Endothelial cell of umbilical vein (primary cell): ENCODE results near the gene UBE2E1. TPM values are rescaled to one million over a fixed set of nuclear protein-coding genes. Genes with fewer than 3 reads are reported as not detected.

Experiments
- BruUV-seq: library from RNA; stranded (reverse); fragments of 400-500 nt; replicated peaks from 2 replicates; lab custom pipeline; 2021; lab: Mats Ljungman, UMichigan
- CTCF ChIA-PET: fragments of 300-600, 350-600 bp; sonication (Branson Sonifier 250); formaldehyde crosslinking; loops from one replicate; lab custom pipeline; 2021; ENCODE audit warnings: antibody characterized with exemption, inconsistent platforms; lab: Charles Lee
- POLR2A ChIA-PET: fragments of 300-600, 350-600 bp; sonication (Branson Sonifier 250); formaldehyde crosslinking; loops from one replicate; lab custom pipeline; 2021; ENCODE audit warnings: antibody characterized with exemption, inconsistent platforms; lab: Charles Lee
- DNase-seq: peaks from one replicate; pipeline ENCODE4 v3.0.0-alpha.2; 2011; ENCODE audit warnings: low read depth, low spot score
- FAIRE-seq: peaks from 2 replicates; lab custom pipeline; 2011; peaks lifted over from hg19 to GRCh38; lab: Jason Lieb, UNC
- H2AFZ ChIP-seq: 2 replicates; pipeline ENCODE4 v1.6.0; 2012; ENCODE audit warnings: low read depth, low read length, control low read depth, inconsistent platforms
- H3K27ac ChIP-seq: 2 replicates; pipeline ENCODE4 v1.5.1; 2011; ENCODE audit warnings: low read depth, mild to moderate bottlenecking, control low read depth, low read length, moderate library complexity; ENCODE audit not compliant: insufficient read depth
- H3K27me3 ChIP-seq, 2 experiments: 2 replicates each; pipeline versions ENCODE4 v1.6.0 to v1.6.1; 2011; ENCODE audit warnings: low read length in 2 of 2, mixed read lengths in 1 of 2; ENCODE audit not compliant: control insufficient read depth in 2 of 2, insufficient read depth in 2 of 2
- H3K36me3 ChIP-seq, 2 experiments: 2 replicates in 1 of 2; 3 replicates in 1 of 2; pipeline ENCODE4 v1.5.1; 2011; ENCODE audit warnings: low read length in 2 of 2, mild to moderate bottlenecking in 1 of 2, moderate library complexity in 1 of 2; ENCODE audit not compliant: control insufficient read depth in 2 of 2, insufficient read depth in 2 of 2; ENCODE audit errors: extremely low read depth in 1 of 2
- H3K4me1 ChIP-seq: 3 replicates; pipeline ENCODE4 v1.5.1; 2011; ENCODE audit warnings: mild to moderate bottlenecking, low read length; ENCODE audit not compliant: control insufficient read depth, insufficient read depth; ENCODE audit errors: extremely low read depth
- H3K4me2 ChIP-seq: 2 replicates; pipeline ENCODE4 v1.6.1; 2011; ENCODE audit warnings: low read length, control low read depth, mixed read lengths; ENCODE audit not compliant: insufficient read depth
- H3K4me3 ChIP-seq, 3 experiments: fragments of 200-600 bp in 1 of 3; sonication (generic), shearing (Covaris generic) in 1 of 3; replicated peaks in 1 of 3; 2 replicates each; pipeline ENCODE4 v1.5.1; 2011 to 2016; ENCODE audit warnings: control low read depth in 3 of 3, low read length in 3 of 3, mild to moderate bottlenecking in 2 of 3, inconsistent platforms in 1 of 3, low read depth in 1 of 3, moderate library complexity in 1 of 3; ENCODE audit not compliant: insufficient read depth in 1 of 3
- H3K79me2 ChIP-seq: 2 replicates; pipeline ENCODE4 v1.6.0; 2012; ENCODE audit warnings: low read length, inconsistent platforms; ENCODE audit not compliant: control insufficient read depth, insufficient read depth
- H3K9ac ChIP-seq: replicated peaks from 2 replicates; pipeline ENCODE3; 2011; ENCODE audit warnings: low read length, control low read depth; ENCODE audit not compliant: insufficient read depth; ENCODE audit errors: extremely low read depth
- H3K9me1 ChIP-seq: replicated peaks from 3 replicates; pipeline ENCODE4 v1.6.0; 2011; ENCODE audit warnings: mild to moderate bottlenecking, low read length; ENCODE audit not compliant: control insufficient read depth, insufficient read depth; ENCODE audit errors: extremely low read depth
- H3K9me3 ChIP-seq: replicated peaks from 2 replicates; pipeline ENCODE4 v1.5.1; 2012; ENCODE audit warnings: low read length, inconsistent platforms; ENCODE audit not compliant: control insufficient read depth, insufficient read depth
- H4K20me1 ChIP-seq: replicated peaks from 2 replicates; pipeline ENCODE3; 2011; ENCODE audit warnings: mild to moderate bottlenecking, low read length; ENCODE audit not compliant: control insufficient read depth, insufficient read depth; ENCODE audit errors: extremely low read depth
- CTCF ChIP-seq, 2 donors: IDR thresholded peaks; 1 replicate in 1 of 2; 2 replicates in 1 of 2; pipeline ENCODE4 v1.5.1; 2011; ENCODE audit warnings: low read length in 2 of 2, mild to moderate bottlenecking in 2 of 2, moderate library complexity in 2 of 2, control low read depth in 1 of 2, inconsistent platforms in 1 of 2, low read depth in 1 of 2; ENCODE audit not compliant: insufficient read depth in 1 of 2; ENCODE audit errors: extremely low read depth in 1 of 2
- EZH2 ChIP-seq: IDR thresholded peaks from 2 replicates; pipeline ENCODE4 v1.6.1; 2012; ENCODE audit warnings: borderline replicate concordance, low read depth, mild to moderate bottlenecking, moderate library complexity, low read length, inconsistent platforms; ENCODE audit not compliant: severe bottlenecking
- FOS ChIP-seq: IDR thresholded peaks from 2 replicates; pipeline ENCODE4 v1.6.1; 2011; ENCODE audit warnings: mild to moderate bottlenecking, low read length, moderate library complexity, borderline replicate concordance; ENCODE audit not compliant: insufficient read depth
- GATA2 ChIP-seq: IDR thresholded peaks from 2 replicates; pipeline ENCODE4 v1.7.0; 2011; ENCODE audit warnings: low read depth, mild to moderate bottlenecking, moderate library complexity, mixed read lengths, low read length; ENCODE audit not compliant: insufficient read length, insufficient read depth
- JUN ChIP-seq: IDR thresholded peaks from 2 replicates; pipeline ENCODE4 v1.6.1; 2011; ENCODE audit warnings: borderline replicate concordance, low read depth; ENCODE audit not compliant: insufficient read length, insufficient read depth
- MAX ChIP-seq: IDR thresholded peaks from 2 replicates; pipeline ENCODE4 v1.6.1; 2011; ENCODE audit not compliant: insufficient read depth, insufficient read length
- MYC ChIP-seq: IDR thresholded peaks from one replicate; pipeline ENCODE4 v1.6.1; 2011; ENCODE audit warnings: mild to moderate bottlenecking, low read depth, low read length
- POLR2A ChIP-seq: IDR thresholded peaks from 2 replicates; pipeline ENCODE4 v1.6.1; 2012; ENCODE audit warnings: low read depth, mild to moderate bottlenecking, control low read depth, low read length
- POLR2AphosphoS5 ChIP-seq: IDR thresholded peaks from 2 replicates; pipeline ENCODE4 v1.6.1; 2012; ENCODE audit warnings: low read depth, mild to moderate bottlenecking, control low read depth, low read length, moderate library complexity; ENCODE audit not compliant: insufficient read depth
- dilution Hi-C: fragments of 300-500 bp; cut with MboI; formaldehyde crosslinking; loops from one replicate; pipeline ENCODE4 v1.15.0; 2019; ENCODE audit warnings: low sequenced_read_pairs; ENCODE audit not compliant: extremely low pct_ligation_motif_present
- intact Hi-C: fragments of 100-400 bp; cut with micrococcal nuclease; formaldehyde crosslinking; loops from one replicate; pipeline ENCODE4 v1.10.0; 2022
- polyA plus RNA-seq, 4 experiments: library from polyadenylated mRNA; depleted of rRNA in 3 of 4; stranded (reverse) in 3 of 4; unstranded in 1 of 4; fragments of >200 nt; gene quantifications; 2 replicates each; pipeline versions ENCODE4 v1.2.1 to v1.2.3, GENCODE V29; 2011 to 2012; ENCODE audit warnings: missing spikeins in 1 of 4
- total RNA-seq: library from RNA; stranded (reverse); gene quantifications from 2 replicates; pipeline ENCODE4 v1.2.3, GENCODE V29; 2021

The UBE2E1 gene
- total and polyA plus RNA-seq, 2 donors (not counting 3 experiments of a cell fraction or from before 2014, with no cell fraction given) = 72.7 to 114 TPM

- H3K36me3 ChIP-seq = no peaks in the 10 kb centered on the region
- H2AFZ ChIP-seq = no peak overlapping the region
- no peak overlapping the region for H3K4me2 ChIP-seq
- intact Hi-C loops (no loop called here), dilution Hi-C loops (no loop called here)
- no peak for FAIRE-seq
- no peaks in the 10 kb centered on the region for H3K4me1 ChIP-seq
- H3K9me1 ChIP-seq = no peaks in the 10 kb centered on the region
- no TSS peak for BruUV-seq
- no peaks in the 10 kb centered on the region for H3K79me2 ChIP-seq
- no peaks in the 10 kb centered on the region for H4K20me1 ChIP-seq
- TF ChIP-seq MYC (no peak), POLR2AphosphoS5 (no peak), MAX (no peak), CTCF (IDR thresholded peaks at IDR 0.05; ENCODE audit: extremely low read depth in 1 of 2, insufficient read depth in 1 of 2, low read depth in 1 of 2, low read length in 2 of 2) (no peak), JUN (no peak), EZH2 (no peak), GATA2 (no peak), FOS (no peak), POLR2A (no peak)
- H3K9ac ChIP-seq = no peak overlapping the region
- ChIA-PET CTCF (interaction anchor here (1.0 kb wide), 1 partner anchor 911 kb away, joined by 3 read pairs; no protein-coding TSS in a partner anchor), POLR2A (no interaction called here)
- no peaks in the 10 kb centered on the region for H3K9me3 ChIP-seq
- peaks cover 0 to 1% of the 10 kb centered on the region in 2 experiments for H3K27me3 ChIP-seq
- H3K4me3 ChIP-seq = no peak overlapping the region
- DNase-seq = no peak
- no peak overlapping the region for H3K27ac ChIP-seq
Measured at GRCh38 chr3:23798876-23799275, 6.9 kb upstream of the UBE2E1 start.
